ENCODE results near the gene CMC2.

The CMC2 gene

GRCh38 chr16:80981103-80981502, 25.6 kb downstream of the CMC2 start:
- no peak for DNase-seq (ENCODE audit: low read depth)
- no peak for TF ChIP-seq CTCF (IDR thresholded peaks at IDR 0.05; ENCODE audit: insufficient read depth, low read depth, low read length, missing control alignments)

GRCh38 chr16:80976946-80977345, 29.7 kb downstream of the CMC2 start:
- DNase-seq (ENCODE audit: low read depth) = peak; percentile 47
- no peak for TF ChIP-seq CTCF (IDR thresholded peaks at IDR 0.05; ENCODE audit: insufficient read depth, low read depth, low read length, missing control alignments)
- H3K4me3 ChIP-seq (ENCODE audit: low read length) = no peak overlapping the region

More at GRCh38 chr16:80981103-80981502, 25.6 kb downstream of the CMC2 start:
- no peak overlapping the region for H3K4me3 ChIP-seq (ENCODE audit: low read length)

GRCh38 chr16:80974649-80975376, 31.9 kb downstream of the CMC2 start:
- H3K4me3 ChIP-seq (ENCODE audit: low read length) = no peak overlapping the region
- DNase-seq (ENCODE audit: low read depth) = no peak
- peak; percentile 36 for TF ChIP-seq CTCF (IDR thresholded peaks at IDR 0.05; ENCODE audit: insufficient read depth, low read depth, low read length, missing control alignments)

DNA sequence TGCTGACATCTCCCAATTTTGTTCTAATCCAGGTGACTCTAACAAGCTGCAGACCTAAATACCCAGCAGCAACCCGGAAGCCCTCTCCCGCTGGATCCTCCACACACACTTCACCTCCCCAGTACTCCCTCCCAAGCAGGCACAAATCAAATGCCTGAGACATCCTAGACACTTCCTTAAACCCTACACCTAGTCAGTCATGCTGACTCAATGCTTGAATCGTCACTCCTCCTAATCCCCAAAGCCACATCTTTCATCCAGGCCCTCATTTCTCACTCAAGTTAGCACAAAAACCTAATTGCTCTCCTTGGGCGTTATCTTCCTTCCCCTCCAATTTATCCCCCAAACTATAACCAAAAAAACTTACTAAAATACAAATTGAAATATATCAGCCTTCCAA, 32.7 kb downstream of the CMC2 start:
- H3K4me3 ChIP-seq (ENCODE audit: low read length) = no peak overlapping the region
- peak; percentile 86 for DNase-seq (ENCODE audit: low read depth)
- no peak for TF ChIP-seq CTCF (IDR thresholded peaks at IDR 0.05; ENCODE audit: insufficient read depth, low read depth, low read length, missing control alignments)

DNA sequence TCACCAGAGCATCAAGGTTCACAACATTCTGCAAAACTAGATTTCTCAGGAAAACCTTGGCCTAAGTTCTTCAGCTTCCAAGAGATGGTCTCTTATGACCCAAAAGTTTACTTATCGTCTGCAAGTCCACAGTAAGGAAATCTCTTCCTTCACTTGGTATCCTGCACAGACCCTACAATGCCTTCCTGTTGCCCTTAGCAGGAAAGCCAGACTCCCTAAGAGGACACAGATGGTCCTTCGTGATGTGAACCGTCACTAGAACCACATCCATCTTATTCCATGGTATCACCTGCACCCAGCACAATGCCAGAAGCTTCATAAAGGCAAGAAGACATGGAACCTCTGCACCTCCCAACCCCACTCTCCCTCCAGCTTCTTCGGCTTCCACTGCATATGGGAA, 34.1 kb downstream of the CMC2 start:
- no peak for TF ChIP-seq CTCF (IDR thresholded peaks at IDR 0.05; ENCODE audit: insufficient read depth, low read depth, low read length, missing control alignments)
- no peak for DNase-seq (ENCODE audit: low read depth)
- H3K4me3 ChIP-seq (ENCODE audit: low read length) = no peak overlapping the region

GRCh38 chr16:80971819-80972218, 34.9 kb downstream of the CMC2 start:
- H3K4me3 ChIP-seq (ENCODE audit: low read length) = no peak overlapping the region
- no peak for DNase-seq (ENCODE audit: low read depth)
- no peak for TF ChIP-seq CTCF (IDR thresholded peaks at IDR 0.05; ENCODE audit: insufficient read depth, low read depth, low read length, missing control alignments)

GRCh38 chr16:80969114-80969484, 37.6 kb downstream of the CMC2 start:
- no peak for DNase-seq (ENCODE audit: low read depth)
- no peak overlapping the region for H3K4me3 ChIP-seq (ENCODE audit: low read length)
- TF ChIP-seq CTCF (IDR thresholded peaks at IDR 0.05; ENCODE audit: insufficient read depth, low read depth, low read length, missing control alignments) = no peak
